Measurements from ENCODE around the gene PTPRH.
"Not testable (repeated sequence)": the region's sequence is repeated elsewhere in the genome, so short reads cannot be mapped to it uniquely, and the experiment has no call there.

PTPRH gene

DNA sequence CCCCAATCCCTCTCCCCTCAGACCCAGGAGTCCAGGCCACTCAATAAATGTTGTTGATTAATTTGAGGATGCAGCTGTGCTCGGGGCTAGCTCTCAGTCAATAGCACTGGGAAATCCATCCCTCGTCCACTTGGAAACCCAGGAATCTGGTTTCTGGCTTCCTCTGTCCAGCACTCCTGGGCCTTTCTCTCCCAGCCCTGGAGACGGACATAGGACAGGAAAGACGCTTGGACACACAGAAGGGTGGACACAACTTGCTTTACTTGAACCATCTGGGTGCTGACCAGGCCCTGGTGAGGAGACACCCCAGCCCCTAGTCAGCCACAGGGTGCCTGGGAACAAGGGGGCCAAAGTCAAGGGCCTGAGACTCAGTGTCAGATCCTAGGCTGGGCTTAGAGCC lies 50.9 kb downstream of the PTPRH start:
- DNase-seq (ENCODE audit: low read depth), result no peak

DNA sequence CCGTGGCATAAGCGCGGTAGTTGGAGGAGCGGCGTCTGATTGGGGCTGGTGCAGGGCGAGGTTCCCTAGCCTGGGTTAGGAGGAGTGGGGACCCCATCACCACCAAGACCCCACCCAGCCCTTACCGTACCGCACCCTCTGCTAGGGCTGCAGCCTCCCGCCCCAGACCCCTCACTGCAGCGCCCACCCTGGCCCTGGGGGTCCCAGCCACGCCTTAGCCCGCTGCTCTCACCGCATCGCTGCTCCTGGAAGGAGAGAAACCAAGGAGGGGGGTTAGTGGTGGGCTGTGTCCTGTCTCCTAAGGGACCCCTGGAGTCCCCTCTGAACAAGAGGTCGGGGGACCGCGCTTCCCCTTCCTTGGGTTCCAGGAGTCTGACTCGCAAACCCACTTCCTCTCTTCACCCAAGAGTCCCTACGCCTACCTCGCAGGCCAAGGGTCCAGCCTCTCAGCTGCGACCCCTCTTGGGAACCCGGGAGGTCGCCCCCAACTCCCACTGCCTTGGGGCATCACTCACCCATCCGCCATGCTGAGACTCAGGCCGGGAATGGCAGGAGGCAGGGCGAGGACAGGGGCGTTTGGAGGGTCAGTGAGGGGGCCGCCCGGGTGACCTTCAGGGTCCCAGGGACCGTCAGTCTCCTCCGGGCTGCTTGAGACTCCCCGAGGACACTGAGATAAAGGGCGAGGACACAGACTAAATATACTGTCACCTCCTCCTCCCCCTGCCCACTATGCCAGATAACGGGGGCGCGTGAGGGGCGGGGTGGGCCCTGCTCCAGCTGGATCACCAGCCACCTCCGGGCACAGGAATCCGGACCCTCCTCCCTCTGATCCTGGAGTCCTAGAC lies 52.0 kb downstream of the PTPRH start, which contains the start of gene TNNI3:
TNNI3 (minus strand) TSS at position 669 of the 845 bp plus-strand sequence; CDS start at position 526, 143 bp downstream.
- DNase-seq (ENCODE audit: low read depth), result no peak

DNA sequence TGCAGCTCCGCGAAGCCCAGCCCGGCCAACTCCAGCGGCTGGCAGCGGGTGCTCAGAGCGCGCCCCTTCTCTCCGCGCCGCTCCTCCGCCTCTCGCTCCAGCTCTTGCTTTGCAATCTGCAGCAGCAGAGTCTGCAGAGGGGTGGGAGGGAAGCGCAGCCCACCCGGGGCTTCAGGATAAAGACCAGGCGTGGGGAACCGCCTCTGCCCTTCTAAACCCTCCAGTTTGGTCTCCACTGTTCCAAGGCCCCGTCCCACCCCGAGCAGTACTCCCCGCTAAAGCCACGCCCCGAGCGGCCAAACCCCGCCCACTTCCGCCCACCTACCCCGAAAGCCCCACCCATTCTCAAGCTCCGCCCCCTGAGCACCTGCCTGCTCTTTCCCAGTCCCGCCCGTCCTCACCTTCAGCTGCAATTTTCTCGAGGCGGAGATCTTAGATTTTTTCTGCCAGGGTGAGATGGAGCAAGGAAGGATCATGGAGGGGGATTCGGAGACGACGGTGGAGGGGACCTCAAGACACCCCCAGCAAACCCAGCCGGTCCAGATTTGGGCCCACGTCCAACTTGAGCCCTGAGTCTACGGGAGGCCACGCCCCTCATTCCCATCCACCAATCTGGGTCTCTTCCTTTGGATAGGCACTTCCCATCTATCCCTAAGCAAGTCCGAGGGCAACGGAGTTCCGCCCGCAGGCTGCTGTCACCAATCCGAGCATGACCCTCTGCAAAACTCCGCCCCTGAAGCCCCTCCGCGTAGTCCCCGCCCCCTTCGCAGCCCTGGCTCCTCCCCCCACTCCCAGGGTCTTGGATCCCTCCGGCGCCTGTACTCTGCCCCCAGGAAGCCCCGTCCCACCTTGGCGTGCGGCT lies 52.9 kb downstream of the PTPRH start:
- no peak for DNase-seq (ENCODE audit: low read depth)

- not testable (repeated sequence) for DNase-seq (ENCODE audit: low read depth)
Observed at GRCh38 chr19:55155784-55156183, 53.5 kb downstream of the PTPRH start.

GRCh38 chr19:55153652-55154264 lies 55.5 kb downstream of the PTPRH start:
- DNase-seq (ENCODE audit: low read depth), result no peak

- no peak for DNase-seq (ENCODE audit: low read depth)
Observed at GRCh38 chr19:55152017-55152416, 57.3 kb downstream of the PTPRH start.

- DNase-seq (ENCODE audit: low read depth), result no peak
Observed at GRCh38 chr19:55149078-55150003, 60.0 kb downstream of the PTPRH start, which contains the start of gene TNNT1. TSS of gene TNNT1 (minus strand) at chr19:55149206. CDS start at chr19:55147157, 2,049 bp downstream.

DNA sequence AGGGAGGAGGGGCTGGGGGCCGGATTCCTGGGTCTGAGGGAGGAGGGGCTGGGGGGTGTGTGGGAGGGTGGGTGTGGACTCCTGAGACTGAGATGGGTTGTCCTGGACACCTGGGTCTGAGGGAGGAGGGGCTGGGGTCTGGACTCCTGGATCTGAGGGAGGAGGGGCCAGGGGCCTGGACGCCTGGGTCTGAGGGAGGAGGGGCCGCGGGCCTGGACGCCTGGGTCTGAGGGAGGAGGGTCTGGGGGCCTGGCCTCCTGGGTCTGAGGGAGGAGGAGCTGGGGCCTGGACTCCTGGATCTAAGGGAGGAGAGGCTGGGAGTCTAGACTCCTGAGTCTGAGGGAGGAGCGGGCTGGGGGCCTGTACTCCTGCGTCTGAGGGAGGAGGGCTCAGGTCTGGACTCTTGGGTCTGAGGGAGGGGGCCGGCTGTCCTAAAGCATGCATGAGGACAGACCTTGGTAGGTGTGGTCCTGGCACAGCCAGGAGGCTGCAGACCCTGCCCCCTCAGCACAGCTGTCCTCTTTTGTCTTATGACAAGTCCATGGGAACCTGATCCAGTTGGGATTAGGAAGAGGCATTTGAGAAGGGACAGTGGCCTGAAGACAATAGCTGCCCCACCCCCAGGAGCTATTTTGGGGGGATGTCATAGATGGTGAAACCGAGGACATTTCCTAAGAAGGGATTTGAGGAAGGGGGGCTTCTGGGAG lies 61.6 kb downstream of the PTPRH start:
- no peak for DNase-seq (ENCODE audit: low read depth)

GRCh38 chr19:55146705-55147273 lies 62.5 kb downstream of the PTPRH start:
- no peak for DNase-seq (ENCODE audit: low read depth)

- no peak for DNase-seq (ENCODE audit: low read depth)
Observed at GRCh38 chr19:55146078-55146704, 63.1 kb downstream of the PTPRH start.

GRCh38 chr19:55145232-55145631 lies 64.1 kb downstream of the PTPRH start:
- DNase-seq (ENCODE audit: low read depth), result no peak

- no peak for DNase-seq (ENCODE audit: low read depth)
Observed at GRCh38 chr19:55141696-55142095, 67.6 kb downstream of the PTPRH start.

DNA sequence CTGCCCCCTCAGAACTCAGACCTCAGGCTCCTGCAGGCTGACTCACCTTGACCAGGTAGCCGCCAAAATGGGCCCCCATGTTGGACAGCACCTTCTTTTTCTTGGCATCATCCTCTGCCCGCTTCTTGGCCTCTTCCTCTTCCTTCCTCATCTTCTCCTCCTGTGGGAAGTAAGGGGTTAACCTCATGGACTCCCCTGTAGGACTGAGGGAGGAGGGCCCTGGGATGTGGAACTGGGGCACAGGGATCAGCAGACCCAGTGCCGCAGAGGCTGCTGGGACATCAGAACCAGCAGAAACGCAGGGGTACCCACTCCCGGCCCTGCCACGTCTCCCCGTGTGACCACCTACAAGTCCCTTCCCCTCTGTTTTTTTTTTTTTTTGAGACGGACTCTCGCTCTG lies 71.4 kb downstream of the PTPRH start:
- DNase-seq (ENCODE audit: low read depth), result no peak

GRCh38 chr19:55136399-55137102 lies 72.8 kb downstream of the PTPRH start:
- DNase-seq (ENCODE audit: low read depth), result no peak

GRCh38 chr19:55134736-55135135 lies 74.6 kb downstream of the PTPRH start:
- no peak for DNase-seq (ENCODE audit: low read depth)

DNA sequence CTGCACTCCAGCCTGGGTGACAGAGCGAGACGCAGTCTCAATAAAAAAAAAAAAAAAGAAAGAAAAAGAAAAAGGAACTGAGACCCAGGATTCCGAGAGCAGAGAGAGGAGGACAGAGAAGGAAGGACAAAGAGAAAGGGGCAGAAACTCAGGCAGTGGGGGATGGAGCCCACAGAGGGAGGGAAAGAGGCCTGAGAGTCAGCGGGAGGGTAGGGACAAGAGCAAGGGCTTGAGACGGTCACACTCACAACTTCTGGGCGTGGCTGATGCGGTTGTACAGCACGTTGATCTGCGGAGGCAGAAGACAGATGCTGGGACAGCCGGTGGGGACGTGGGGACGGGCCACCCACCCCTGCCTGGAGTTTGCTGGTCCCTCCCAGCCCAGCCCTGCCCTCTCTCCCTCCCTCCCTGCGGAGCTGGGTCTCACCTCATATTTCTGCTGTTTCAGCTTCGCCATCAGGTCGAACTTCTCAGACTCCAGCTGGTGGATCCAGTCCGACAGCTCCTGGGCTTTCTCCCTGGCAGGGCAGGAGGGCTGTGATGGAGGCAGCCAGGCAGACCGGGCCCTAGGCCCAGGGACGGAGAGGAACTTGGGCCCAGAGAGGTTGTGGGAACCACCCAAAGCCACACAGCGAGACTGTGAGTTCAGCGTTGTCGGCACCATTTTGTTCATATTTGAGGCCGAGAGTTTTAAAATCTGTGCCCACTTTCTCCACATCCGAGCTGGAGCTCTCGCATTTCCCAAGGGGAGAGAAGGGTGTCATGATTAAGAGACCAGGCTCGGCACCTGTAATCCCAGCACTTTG lies 75.5 kb downstream of the PTPRH start:
- no peak for DNase-seq (ENCODE audit: low read depth)

GRCh38 chr19:55132453-55133129 lies 76.7 kb downstream of the PTPRH start:
- no peak for DNase-seq (ENCODE audit: low read depth)

DNA sequence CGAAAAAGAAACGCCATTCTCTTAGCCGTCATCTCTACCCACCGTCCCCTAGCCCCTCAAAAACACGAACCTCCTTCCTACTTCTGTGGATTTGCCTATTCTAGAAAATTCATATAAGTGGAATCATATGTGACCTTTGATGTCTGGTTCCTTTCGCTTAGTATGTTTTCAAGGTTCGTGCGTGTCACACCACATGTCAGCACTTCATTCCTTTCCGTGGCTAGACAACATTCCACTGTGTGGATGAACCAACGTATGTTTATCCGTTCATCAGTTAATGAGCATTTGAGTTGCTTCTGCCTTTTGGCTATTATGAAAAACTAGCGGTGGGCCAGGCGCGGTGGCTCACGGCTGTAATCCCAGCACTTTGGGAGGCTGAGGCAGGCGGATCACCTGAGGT lies 77.9 kb downstream of the PTPRH start:
- no peak for DNase-seq (ENCODE audit: low read depth)
